Erythroblast (primary cell): ENCODE data around the gene F8.

Source experiments
- DNase-seq, 2 experiments: peaks; one replicate each; lab custom pipeline; 2025; lab: John Stamatoyannopoulos, UW
- GATA1 ChIP-seq: IDR thresholded peaks from 2 replicates; pipeline ENCODE4 v1.6.1; 2011; ENCODE audit warnings: low read depth, mild to moderate bottlenecking, control low read depth, low read length, moderate library complexity
- POLR2A ChIP-seq: IDR thresholded peaks from 2 replicates; pipeline ENCODE4 v1.6.1; 2011; ENCODE audit warnings: mild to moderate bottlenecking, low read length

The F8 gene

GRCh38 chrX:154795016-154795415 lies 227.5 kb downstream of the F8 start:
- TF ChIP-seq POLR2A (no peak), GATA1 (no peak)
- no peak for DNase-seq

GRCh38 chrX:154793084-154793795 lies 229.3 kb downstream of the F8 start:
- TF ChIP-seq POLR2A (no peak), GATA1 (no peak)
- peak; percentile 42 to 64 for DNase-seq

- DNase-seq = no peak
- no peak for TF ChIP-seq GATA1
- no peak for TF ChIP-seq POLR2A
Observed at GRCh38 chrX:154791939-154792338, 230.6 kb downstream of the F8 start.

GRCh38 chrX:154791467-154791866 lies 231.1 kb downstream of the F8 start:
- DNase-seq = no peak
- no peak for TF ChIP-seq GATA1
- TF ChIP-seq POLR2A = no peak
